HG03565 (cell line): ENCODE results near the gene CEP290.
A peak's percentile ranks its signal among the peaks of the same experiment; 100 is the strongest.
"Not testable (repeated sequence)": the region's sequence is repeated elsewhere in the genome, so short reads cannot be mapped to it uniquely, and the experiment has no call there.

Source experiments
- ATAC-seq: cut with Tn5 transposase; IDR thresholded peaks from one replicate; pipeline ENCODE4 v1.9.1; 2021; ENCODE audit warnings: mild to moderate bottlenecking, moderate library complexity; ENCODE audit not compliant: unreplicated experiment

The CEP290 gene

DNA sequence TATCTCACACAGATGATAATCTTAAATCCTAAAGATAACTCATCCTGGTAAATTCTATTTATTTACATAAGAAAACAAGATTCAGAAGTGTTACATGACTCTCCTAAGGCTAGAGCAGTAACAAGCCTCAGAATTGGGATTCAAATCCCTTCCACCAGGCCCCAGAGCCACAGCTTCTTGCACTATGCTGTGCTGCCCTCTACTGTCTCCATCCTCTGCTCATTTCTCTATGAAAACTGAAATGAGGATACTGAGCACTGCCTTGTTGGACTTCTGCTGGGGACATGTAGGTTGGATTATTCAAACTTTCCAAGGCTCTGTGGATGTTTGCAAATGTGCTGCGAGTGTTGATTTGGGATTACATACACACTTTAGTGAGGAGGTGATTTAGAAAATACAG lies 89.2 kb downstream of the CEP290 start:
- ATAC-seq = peak; percentile 60

DNA sequence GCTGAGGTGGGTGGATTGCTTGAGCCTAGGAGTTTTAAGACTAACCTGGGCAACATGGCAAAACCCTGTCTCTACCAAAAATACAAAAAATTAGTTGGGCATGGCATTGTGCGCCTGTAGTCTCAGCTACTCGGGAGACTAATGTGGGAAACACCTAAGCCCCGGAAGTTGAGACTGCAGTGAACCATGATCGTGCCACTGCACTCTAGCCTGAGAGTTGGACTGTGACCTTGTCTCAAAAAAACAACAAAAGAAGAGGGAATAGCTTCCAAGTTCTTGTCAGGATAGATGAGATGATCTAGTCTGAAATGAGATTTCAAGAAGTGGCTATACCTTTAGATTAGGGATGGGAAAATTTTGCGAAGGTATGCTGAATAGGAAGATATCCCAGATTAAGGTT lies 97.9 kb downstream of the CEP290 start:
- no peak for ATAC-seq

DNA sequence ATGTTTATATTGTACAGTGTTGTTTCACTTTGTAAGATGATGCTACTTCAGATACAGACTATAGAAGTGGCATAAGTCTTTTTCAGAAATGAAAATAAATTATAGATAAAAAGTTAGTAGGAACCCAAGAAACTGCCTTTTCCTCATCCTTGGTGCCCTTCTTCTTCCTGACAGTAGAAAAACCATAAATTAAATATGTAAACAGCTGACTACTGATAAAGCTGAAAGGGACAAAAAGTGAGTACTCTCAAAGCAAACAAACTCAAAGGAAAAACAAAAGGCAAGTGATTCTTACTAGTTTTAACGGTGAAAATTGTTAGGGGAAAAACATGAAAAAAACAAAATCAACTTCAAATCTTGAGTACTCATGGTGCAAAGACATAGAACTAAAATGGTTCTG lies 104.1 kb downstream of the CEP290 start:
- no peak for ATAC-seq

DNA sequence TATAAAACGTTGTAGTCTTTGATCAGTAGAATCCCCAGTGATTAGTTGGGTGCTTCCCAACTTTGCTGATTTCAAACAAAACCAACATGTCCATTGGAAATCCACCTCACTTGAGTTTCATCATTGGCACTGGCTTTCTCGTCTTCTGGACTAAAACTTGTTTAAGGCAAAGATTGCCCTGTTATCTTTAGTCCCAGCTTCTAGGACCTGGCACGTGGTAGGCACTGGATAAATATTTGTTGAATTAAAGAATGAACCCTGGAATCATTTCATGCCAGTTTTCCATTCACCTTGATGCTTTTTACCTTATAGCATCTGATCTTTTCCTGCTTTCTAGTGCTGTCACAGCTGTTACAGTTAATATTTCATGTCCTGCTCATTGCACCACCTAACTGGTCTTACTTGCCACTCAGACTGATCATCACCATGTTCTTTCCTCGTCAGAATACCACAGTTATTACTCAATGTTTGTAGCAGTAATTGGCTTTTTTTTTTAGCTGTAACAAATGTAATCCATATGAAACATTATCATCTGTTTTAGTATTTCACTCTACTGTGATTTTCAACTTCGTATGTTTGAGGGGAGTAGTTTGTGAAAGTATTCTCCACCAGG lies 105.4 kb downstream of the CEP290 start:
- no peak for ATAC-seq

DNA sequence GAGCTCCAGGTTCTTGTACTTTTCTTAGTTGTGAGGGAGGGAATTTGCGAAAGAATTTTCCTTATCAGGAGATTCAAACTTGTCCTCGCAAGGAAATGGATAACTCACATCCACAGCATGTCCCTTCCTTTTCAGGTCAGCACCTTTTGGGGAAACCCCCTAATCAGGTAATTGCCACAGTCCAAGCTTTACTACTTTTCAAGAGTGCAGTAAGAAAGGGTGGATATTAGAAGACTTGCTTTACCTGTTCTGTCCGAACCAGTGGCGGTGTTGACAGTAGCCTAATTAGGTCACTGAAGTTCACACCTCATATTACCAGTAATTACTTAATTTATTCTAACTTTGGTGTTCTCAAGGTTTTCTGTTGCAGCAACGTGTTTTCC lies 106.0 kb downstream of the CEP290 start:
- ATAC-seq = peak; percentile 6

DNA sequence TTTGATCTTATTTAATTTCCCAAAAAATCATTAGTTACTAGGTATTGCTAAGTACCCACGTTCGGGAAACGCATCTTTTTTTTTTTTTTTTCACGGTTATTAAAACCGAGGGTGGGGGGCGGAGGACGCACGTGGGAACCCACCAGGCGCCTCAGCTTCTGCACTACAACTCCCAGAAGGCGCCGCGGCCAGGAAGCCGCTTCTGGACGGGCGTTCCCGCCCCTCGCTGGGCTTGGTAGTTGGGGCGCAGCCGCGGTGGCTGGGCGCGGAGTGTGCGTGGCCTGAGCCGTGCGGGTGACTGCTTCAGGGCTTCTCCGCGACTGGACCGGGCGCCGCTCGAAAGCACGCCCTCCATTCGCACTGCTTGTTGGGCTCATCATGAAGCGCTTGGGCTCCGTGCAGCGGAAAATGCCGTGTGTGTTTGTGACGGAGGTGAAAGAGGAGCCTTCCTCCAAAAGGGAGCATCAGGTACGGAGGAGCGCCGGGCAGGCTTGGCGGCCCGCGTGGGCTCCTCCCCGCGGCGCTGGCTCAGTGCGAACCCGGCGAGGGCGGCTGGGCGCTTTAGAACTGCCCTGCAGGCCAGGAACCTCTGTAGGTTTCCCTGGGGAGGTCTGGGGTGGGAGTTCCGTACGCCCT lies 106.5 kb downstream of the CEP290 start:
- peak; percentile 99 for ATAC-seq

DNA sequence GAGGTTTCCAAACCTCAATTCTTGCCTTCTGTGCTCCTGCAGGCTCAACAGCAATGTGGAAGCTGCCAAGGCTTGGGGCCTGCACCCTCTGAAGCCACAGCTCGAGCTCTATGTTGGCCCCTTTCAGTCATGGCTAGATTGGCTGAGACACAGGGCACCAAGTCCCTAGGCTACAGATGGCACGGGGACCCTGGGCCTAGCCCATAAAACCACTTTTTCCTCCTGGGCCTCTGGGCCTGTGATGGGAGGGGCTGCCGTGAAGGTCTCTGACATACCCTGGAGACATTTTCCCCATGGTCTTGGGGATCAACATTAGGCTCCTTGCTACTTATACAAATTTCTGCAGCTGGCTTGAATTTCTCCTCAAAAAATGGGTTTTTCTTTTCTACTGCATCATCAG lies 110.7 kb downstream of the CEP290 start:
- not testable (repeated sequence) for ATAC-seq

DNA sequence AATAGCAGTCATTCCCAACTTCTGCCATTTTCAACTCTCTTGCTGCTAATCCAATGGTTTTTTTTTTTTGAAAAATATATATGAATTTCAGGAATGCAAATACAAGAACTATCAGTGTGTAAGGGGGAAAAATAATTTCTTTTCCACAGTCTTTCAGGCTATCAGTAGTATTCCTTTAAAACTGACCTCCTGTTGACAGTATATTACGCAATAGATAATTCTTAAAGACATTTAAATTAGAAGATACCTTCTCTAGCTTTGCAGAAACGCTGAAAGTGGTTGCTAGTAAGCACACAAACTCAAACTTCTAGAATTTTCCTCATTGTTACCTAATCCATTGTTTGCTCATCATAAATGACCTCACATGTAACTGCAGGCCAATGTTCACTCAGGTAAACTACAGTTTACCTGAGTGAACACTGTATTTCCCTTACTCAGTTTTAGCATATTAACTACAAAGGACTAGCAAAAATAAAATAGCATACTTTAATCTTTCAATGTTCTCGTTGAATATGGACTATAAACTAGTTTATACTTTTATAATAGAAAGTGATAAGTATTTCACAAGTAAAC lies 112.7 kb downstream of the CEP290 start, which contains the start of gene C12orf50:
C12orf50 (minus strand) TSS at position 309 of the 573 bp plus-strand sequence. CDS start 2,439 bp downstream, outside the sequence.
- ATAC-seq = no peak

DNA sequence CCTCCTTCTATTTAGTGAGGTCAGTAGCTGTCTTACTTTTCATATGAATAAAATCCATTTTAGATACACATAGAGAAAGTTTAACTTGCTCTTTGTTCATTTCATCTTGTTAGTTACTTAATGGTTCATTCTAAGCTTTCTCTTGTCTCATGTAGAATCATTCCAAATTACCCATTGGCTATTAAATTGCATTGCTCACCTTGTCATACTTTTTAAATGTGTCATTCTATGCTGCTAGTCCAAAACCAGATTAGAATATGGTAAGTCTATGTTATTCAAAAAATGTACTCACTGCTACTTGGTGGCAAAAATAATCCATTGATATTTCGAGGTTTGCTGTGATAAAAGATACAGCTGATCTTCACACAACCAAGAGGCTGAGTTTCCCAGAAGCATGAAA lies 115.7 kb downstream of the CEP290 start:
- no peak for ATAC-seq

DNA sequence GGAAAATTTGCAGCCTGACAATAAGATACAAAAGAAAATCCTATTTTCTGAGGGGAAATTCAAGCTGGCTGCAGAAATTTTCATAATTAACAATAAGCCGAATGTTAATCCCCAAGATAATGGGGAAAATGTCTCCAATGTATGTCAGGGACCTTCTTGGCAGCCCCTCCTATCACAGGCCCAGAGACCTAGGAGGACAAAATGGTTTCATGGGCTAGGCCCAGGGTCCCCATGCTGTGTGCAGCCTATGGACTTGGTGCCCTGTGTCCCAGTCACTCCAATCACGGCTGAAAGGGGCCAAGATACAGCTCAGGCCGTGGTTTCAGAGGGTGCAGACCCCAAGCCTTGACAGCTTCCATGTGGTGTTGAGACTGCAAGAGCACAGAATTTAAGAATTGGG lies 123.9 kb downstream of the CEP290 start:
- no peak for ATAC-seq

DNA sequence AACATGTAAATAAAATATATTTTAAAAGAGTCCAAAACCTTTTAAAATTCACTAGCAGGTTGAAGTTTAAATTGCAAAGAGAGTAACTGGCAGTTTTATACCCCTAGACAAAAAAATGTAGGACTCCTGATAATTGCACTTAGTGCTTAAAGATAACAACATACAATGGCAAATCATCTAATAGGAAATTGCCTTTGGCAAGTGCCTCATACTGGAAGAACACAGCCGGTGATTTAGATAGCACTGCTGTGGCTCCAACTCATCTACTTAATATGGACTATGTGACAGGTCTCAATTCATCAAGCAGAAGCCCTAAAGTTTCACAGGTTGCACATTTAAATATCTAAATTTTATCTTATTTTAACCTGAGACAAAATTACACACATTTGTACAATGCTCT lies 126.1 kb downstream of the CEP290 start:
- ATAC-seq = no peak

DNA sequence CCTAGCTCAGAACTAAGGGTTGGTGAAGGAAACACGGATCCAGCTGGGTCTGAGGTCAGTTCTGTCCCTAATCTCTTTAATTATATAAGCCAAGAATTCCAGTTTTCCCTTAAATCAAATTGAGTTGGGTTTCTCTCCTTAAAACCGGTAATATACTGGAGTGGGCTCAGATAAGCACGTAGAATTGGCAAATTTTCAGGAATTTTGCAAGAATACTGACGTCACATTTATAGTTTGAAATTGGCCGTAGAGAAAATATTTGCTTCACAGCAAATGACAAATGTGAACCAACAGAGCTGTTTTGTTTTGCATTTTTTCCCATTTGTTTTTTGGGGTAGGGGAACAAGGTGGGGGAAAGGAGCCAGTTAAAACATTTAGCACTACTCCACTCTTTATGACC lies 130.1 kb downstream of the CEP290 start:
- ATAC-seq = no peak

DNA sequence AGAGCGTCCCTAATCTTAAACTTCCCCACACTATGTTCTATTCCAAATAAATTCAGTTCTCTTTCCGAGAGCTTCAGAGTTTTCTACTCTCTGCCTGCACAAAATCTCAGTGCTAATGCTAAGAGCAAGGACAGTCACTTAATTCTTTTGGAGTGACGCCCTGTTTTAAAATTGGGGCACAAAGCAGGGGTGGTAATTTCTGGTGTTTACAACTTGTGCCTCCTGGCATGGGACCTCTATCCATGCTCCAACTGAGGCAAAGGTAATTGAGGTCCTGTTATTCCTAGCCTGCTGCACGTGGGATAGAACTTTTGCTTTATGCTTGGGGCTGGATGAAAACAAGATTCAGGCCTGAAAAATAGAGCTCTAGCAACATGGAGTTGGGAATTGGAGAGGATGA lies 135.5 kb downstream of the CEP290 start:
- no peak for ATAC-seq

DNA sequence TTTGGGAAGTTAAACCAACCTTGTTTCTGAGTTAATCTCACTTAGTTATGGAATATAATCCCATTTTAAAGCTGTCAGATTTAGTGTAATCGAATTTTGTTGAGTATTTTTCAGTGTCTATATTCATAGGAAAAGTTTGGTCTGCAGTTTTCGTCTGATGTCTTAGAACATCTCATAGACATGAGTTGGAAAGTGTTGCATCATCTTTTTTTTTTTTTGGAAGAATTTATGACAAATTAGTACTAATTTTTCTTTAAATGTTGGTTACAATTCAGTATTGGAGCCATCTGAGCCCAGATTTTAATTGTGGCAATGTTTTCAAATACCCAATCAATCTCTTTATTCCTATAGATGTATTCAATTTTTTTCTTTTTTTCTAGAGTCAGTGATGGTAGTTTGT lies 140.6 kb downstream of the CEP290 start:
- no peak for ATAC-seq
